Right atrium auricular region (tissue), 2 donors: ENCODE results near the gene BABAM2. TPM values are rescaled to one million over a fixed set of nuclear protein-coding genes. Genes with fewer than 3 reads are reported as not detected.
A peak's percentile ranks its signal among the peaks of the same experiment; 100 is the strongest.
"Not testable (repeated sequence)": the region's sequence is repeated elsewhere in the genome, so short reads cannot be mapped to it uniquely, and the experiment has no call there.

Experiments used
- DNase-seq: peaks from one replicate; pipeline ENCODE4 v3.0.0-alpha.2; 2019; ENCODE audit warnings: low spot score
- H3K27ac ChIP-seq, 2 donors: fragments of 200-600 bp; sonication (generic); 1 replicate in 1 of 2; 2 replicates in 1 of 2; pipeline ENCODE4 v1.5.1; 2016 to 2019
- H3K27me3 ChIP-seq, 2 donors: fragments of 200-600 bp; sonication (generic); one replicate each; pipeline versions ENCODE4 v1.5.1 to v1.6.0; 2017 to 2019
- H3K36me3 ChIP-seq: fragments of 200-600 bp; sonication (generic); one replicate; pipeline ENCODE4 v1.5.1; 2016
- H3K4me1 ChIP-seq, 2 donors: fragments of 200-600 bp; sonication (generic); one replicate each; pipeline versions ENCODE4 v1.5.1 to v1.6.0; 2017 to 2019
- H3K4me3 ChIP-seq, 2 donors: fragments of 200-600 bp; sonication (generic); 1 replicate in 1 of 2; 2 replicates in 1 of 2; pipeline ENCODE4 v1.5.1; 2017 to 2019; ENCODE audit warnings: mild to moderate bottlenecking in 1 of 2, moderate library complexity in 1 of 2
- H3K9me3 ChIP-seq, 2 donors: fragments of 200-600 bp; sonication (generic); one replicate each; pipeline ENCODE4 v1.5.1; 2019
- CTCF ChIP-seq, 2 donors: fragments of 200-600 bp; sonication (generic); IDR thresholded peaks; one replicate each; pipeline ENCODE4 v1.5.1; 2019; ENCODE audit warnings: antibody characterized with exemption in 2 of 2
- total RNA-seq, 2 donors: library from RNA; depleted of rRNA; stranded (reverse); fragments of >200 nt; gene quantifications; one replicate each; pipeline ENCODE4 v1.1.0, GENCODE V29; 2016

BABAM2 gene
- total RNA-seq, 2 donors from 2014 or later, result 58.8 to 60.6 TPM

GRCh38 chr2:28327956-28328922, 437.7 kb downstream of the BABAM2 start:
- Histone ChIP-seq H3K36me3 (no peaks in the 10 kb centered on the region), H3K4me1 (peaks cover 0 to 33% of the 10 kb centered on the region in 2 donors), H3K4me3 (no peak overlapping the region), H3K27me3 (no peaks in the 10 kb centered on the region), H3K9me3 (no peaks in the 10 kb centered on the region), H3K27ac (no peak overlapping the region)
- TF ChIP-seq CTCF (IDR thresholded peaks at IDR 0.05), result no peak
- DNase-seq, result no peak

- H3K4me1 ChIP-seq, result peaks cover 0 to 43% of the 10 kb centered on the region in 2 donors
- no peak for DNase-seq
- H3K36me3 ChIP-seq, result no peaks in the 10 kb centered on the region
- H3K27me3 ChIP-seq, result no peaks in the 10 kb centered on the region
- no peak for TF ChIP-seq CTCF (IDR thresholded peaks at IDR 0.05)
- H3K4me3 ChIP-seq, result no peak overlapping the region
- no peak overlapping the region for H3K27ac ChIP-seq
- H3K9me3 ChIP-seq, result no peaks in the 10 kb centered on the region
Measured at GRCh38 chr2:28329184-28329583, 438.7 kb downstream of the BABAM2 start.

GRCh38 chr2:28330722-28331121, 440.2 kb downstream of the BABAM2 start:
- H3K4me3 ChIP-seq, H3K9me3 ChIP-seq, H3K27ac ChIP-seq, H3K27me3 ChIP-seq, DNase-seq, H3K36me3 ChIP-seq: not testable (repeated sequence)
- H3K4me1 ChIP-seq, result peaks cover 0 to 58% of the 10 kb centered on the region in 2 donors

GRCh38 chr2:28331797-28332196, 441.3 kb downstream of the BABAM2 start:
- not testable (repeated sequence) for H3K4me3 ChIP-seq, H3K27me3 ChIP-seq, DNase-seq, H3K9me3 ChIP-seq, H3K36me3 ChIP-seq
- peak overlapping the region in 1 of 2 donors; percentile 93 for H3K27ac ChIP-seq
- peaks cover 0 to 63% of the 10 kb centered on the region in 2 donors for H3K4me1 ChIP-seq

- no peaks in the 10 kb centered on the region for H3K9me3 ChIP-seq
- DNase-seq, result no peak
- TF ChIP-seq CTCF (IDR thresholded peaks at IDR 0.05), result no peak
- H3K27ac ChIP-seq, result peak overlapping the region; percentile 88 to 93
- H3K4me1 ChIP-seq, result peaks cover 0 to 63% of the 10 kb centered on the region in 2 donors
- no peaks in the 10 kb centered on the region for H3K36me3 ChIP-seq
- H3K27me3 ChIP-seq, result no peaks in the 10 kb centered on the region
- no peak overlapping the region for H3K4me3 ChIP-seq
Measured at GRCh38 chr2:28332696-28333095, 442.2 kb downstream of the BABAM2 start.

- peak overlapping the region; percentile 88 to 93 for H3K27ac ChIP-seq
- TF ChIP-seq CTCF (IDR thresholded peaks at IDR 0.05), result no peak
- no peak for DNase-seq
- peaks cover 0 to 64% of the 10 kb centered on the region in 2 donors for H3K4me1 ChIP-seq
- H3K27me3 ChIP-seq, result no peaks in the 10 kb centered on the region
- H3K36me3 ChIP-seq, result no peaks in the 10 kb centered on the region
- H3K4me3 ChIP-seq, result no peak overlapping the region
- no peaks in the 10 kb centered on the region for H3K9me3 ChIP-seq
Measured at GRCh38 chr2:28333606-28334526, 443.3 kb downstream of the BABAM2 start.
